HG03469 (cell line): ENCODE measurements around the gene HOMER2.
"Not testable (repeated sequence)": the region's sequence is repeated elsewhere in the genome, so short reads cannot be mapped to it uniquely, and the experiment has no call there.

Experiments
- ATAC-seq: cut with Tn5 transposase; IDR thresholded peaks from one replicate; pipeline ENCODE4 v1.9.1; 2021; ENCODE audit warnings: mild to moderate bottlenecking, moderate library complexity, moderate number of reproducible peaks; ENCODE audit not compliant: unreplicated experiment

Gene HOMER2

GRCh38 chr15:82966671-82967071, 14.2 kb upstream of the HOMER2 start:
- ATAC-seq, result peak; percentile 65

- ATAC-seq, result no peak
Observed at GRCh38 chr15:82964890-82965289, 12.4 kb upstream of the HOMER2 start.

GRCh38 chr15:82963471-82964341, 11.2 kb upstream of the HOMER2 start:
- ATAC-seq, result no peak

- no peak for ATAC-seq
Observed at GRCh38 chr15:82960766-82961165, 8.2 kb upstream of the HOMER2 start.

GRCh38 chr15:82959423-82959822, 6.9 kb upstream of the HOMER2 start:
- no peak for ATAC-seq

GRCh38 chr15:82958638-82959037, 6.1 kb upstream of the HOMER2 start:
- no peak for ATAC-seq

GRCh38 chr15:82951472-82952157, 905 bp downstream of the HOMER2 start:
- no peak for ATAC-seq

- ATAC-seq, result no peak
Observed at GRCh38 chr15:82950746-82951370, 1.7 kb downstream of the HOMER2 start.

- ATAC-seq, result no peak
Observed at GRCh38 chr15:82950295-82950694, 2.2 kb downstream of the HOMER2 start.

- no peak for ATAC-seq
Observed at GRCh38 chr15:82946155-82946701, 6.3 kb downstream of the HOMER2 start.

GRCh38 chr15:82945326-82945725, 7.2 kb downstream of the HOMER2 start:
- no peak for ATAC-seq

GRCh38 chr15:82944821-82945220, 7.7 kb downstream of the HOMER2 start:
- no peak for ATAC-seq

- ATAC-seq, result no peak
Observed at GRCh38 chr15:82944056-82944455, 8.5 kb downstream of the HOMER2 start.

- no peak for ATAC-seq
Observed at GRCh38 chr15:82943176-82943575, 9.3 kb downstream of the HOMER2 start.

GRCh38 chr15:82942691-82943090, 9.8 kb downstream of the HOMER2 start:
- ATAC-seq, result no peak

- not testable (repeated sequence) for ATAC-seq
Observed at GRCh38 chr15:82939678-82940077, 12.8 kb downstream of the HOMER2 start.

GRCh38 chr15:82937712-82938058, 14.8 kb downstream of the HOMER2 start:
- no peak for ATAC-seq

GRCh38 chr15:82936966-82937711, 15.4 kb downstream of the HOMER2 start:
- ATAC-seq, result no peak

GRCh38 chr15:82935382-82935781, 17.1 kb downstream of the HOMER2 start:
- no peak for ATAC-seq

GRCh38 chr15:82934100-82934880, 18.2 kb downstream of the HOMER2 start:
- no peak for ATAC-seq
